ENCODE measurements around the gene OR1C1. TPM values are rescaled to one million over a fixed set of nuclear protein-coding genes. Genes with fewer than 3 reads are reported as not detected.

Gene OR1C1
- total RNA-seq, 1 experiment from 2014 or later: not detected

GRCh38 chr1:247797518-247797917 is 37.2 kb upstream of the OR1C1 start:
- no peak overlapping the region for H2BK15ac ChIP-seq (ENCODE audit: low read depth, low read length)
- H3K23ac ChIP-seq (ENCODE audit: insufficient read length, low read depth, low read length): no peak overlapping the region
- no peak overlapping the region for H3K56ac ChIP-seq (ENCODE audit: insufficient read length, low read depth, low read length)
- no peaks in the 10 kb centered on the region for H3K79me1 ChIP-seq (ENCODE audit: insufficient read depth, low read depth, low read length, poor library complexity, severe bottlenecking)
- H4K8ac ChIP-seq (replicated peaks; ENCODE audit: insufficient read length, low read depth, low read length): no peak overlapping the region
- Mint-ChIP-seq H3K36me3 (ENCODE audit: insufficient read depth in 1 of 3, low read depth in 3 of 3) (peaks cover 0 to 12% (median 0%) of the 10 kb centered on the region in 3 experiments; a peak in 3 of 7 replicates), H3K9me3 (peaks cover 43 to 58% of the 10 kb centered on the region in 2 experiments), H3K4me1 (0 out of 4 replicates have a peak, but pooled peaks cover 0 to 3% of the 10 kb centered on the region in 2 experiments), H3K27ac (peak overlapping the region in 1 of 3 experiments; percentile 8; a peak in 1 of 7 replicates), H3K27me3 (ENCODE audit: low read depth) (no peaks in the 10 kb centered on the region; the same call in 1 of the 2 replicates), H3K4me3 (no peak overlapping the region)
- no peak overlapping the region for H4K91ac ChIP-seq (ENCODE audit: insufficient read length, low read depth, low read length)
- WGBS (ENCODE audit: extremely low coverage, insufficient read length, low lambda C conversion rate): no CpG with 5 or more reads among the region's 2 CpGs
- no peak overlapping the region for H3K27ac ChIP-seq (ENCODE audit: insufficient read length, low read depth, low read length)
- no peak overlapping the region for H3K14ac ChIP-seq (ENCODE audit: insufficient read depth, low read length)
- H3K4me1 ChIP-seq (ENCODE audit: insufficient read depth, low read length): no peaks in the 10 kb centered on the region
- H3K9ac ChIP-seq (ENCODE audit: extremely low read depth, insufficient read length, low read length): no peak overlapping the region
- H3K23me2 ChIP-seq (ENCODE audit: insufficient read length, low read depth, low read length, poor library complexity, severe bottlenecking): no peaks in the 10 kb centered on the region
- H3K27me3 ChIP-seq (ENCODE audit: insufficient read depth, low read length): no peaks in the 10 kb centered on the region
- H3K79me2 ChIP-seq (ENCODE audit: insufficient read depth, low read length): no peaks in the 10 kb centered on the region
- no peaks in the 10 kb centered on the region for H4K20me1 ChIP-seq (ENCODE audit: control insufficient read depth, insufficient read depth, insufficient read length)
- no peak overlapping the region for H2BK120ac ChIP-seq (ENCODE audit: low read depth, low read length, poor library complexity, severe bottlenecking)
- no peak overlapping the region for H2BK20ac ChIP-seq (ENCODE audit: low read depth, low read length, poor library complexity, severe bottlenecking)
- H3T11ph ChIP-seq (ENCODE audit: low read length): no peak overlapping the region
- no peak overlapping the region for H3K4ac ChIP-seq (ENCODE audit: low read depth, low read length)
- TF ChIP-seq CTCF (conservative IDR thresholded peaks at IDR 0.05): no peak
- H4K5ac ChIP-seq (ENCODE audit: insufficient read length, low read depth, low read length): no peak overlapping the region
- no peak overlapping the region for H2AK5ac ChIP-seq (ENCODE audit: insufficient read length, low read length)
- no peak overlapping the region for H3K4me2 ChIP-seq (ENCODE audit: insufficient read depth, insufficient read length, low read length)
- no peak overlapping the region for H3K18ac ChIP-seq (ENCODE audit: insufficient read length, low read depth, low read length)
- H2AFZ ChIP-seq (ENCODE audit: low read length): no peak overlapping the region
- peaks cover 16% of the 10 kb centered on the region for H3K9me3 ChIP-seq (ENCODE audit: control insufficient read depth, low read depth, low read length)
- no peak overlapping the region for H2BK12ac ChIP-seq (ENCODE audit: insufficient read length, low read depth, low read length)
- no peak for DNase-seq
- H2BK5ac ChIP-seq (ENCODE audit: insufficient read length, low read length): no peak overlapping the region

Data from H9 (cell line).